Mammary epithelial cell (primary cell): Measurements from ENCODE around the gene RUNX1.

Experiments used
- EZH2 ChIP-seq: IDR thresholded peaks from 2 replicates; pipeline ENCODE4 v1.6.1; 2012; ENCODE audit warnings: low read length, inconsistent platforms, borderline replicate concordance
- TF ChIP-seq, protein P1 (sequence below), 2 donors: IDR thresholded peaks in 1 of 2; conservative IDR thresholded peaks in 1 of 2; 2 replicates each; pipeline ENCODE4 v1.5.1; 2011 to 2012; ENCODE audit warnings: inconsistent platforms in 2 of 2, low read length in 2 of 2, mild to moderate bottlenecking in 2 of 2, control low read depth in 1 of 2, low read depth in 1 of 2; ENCODE audit not compliant: insufficient read depth in 1 of 2; ENCODE audit errors: extremely low read depth in 1 of 2

DNA sequence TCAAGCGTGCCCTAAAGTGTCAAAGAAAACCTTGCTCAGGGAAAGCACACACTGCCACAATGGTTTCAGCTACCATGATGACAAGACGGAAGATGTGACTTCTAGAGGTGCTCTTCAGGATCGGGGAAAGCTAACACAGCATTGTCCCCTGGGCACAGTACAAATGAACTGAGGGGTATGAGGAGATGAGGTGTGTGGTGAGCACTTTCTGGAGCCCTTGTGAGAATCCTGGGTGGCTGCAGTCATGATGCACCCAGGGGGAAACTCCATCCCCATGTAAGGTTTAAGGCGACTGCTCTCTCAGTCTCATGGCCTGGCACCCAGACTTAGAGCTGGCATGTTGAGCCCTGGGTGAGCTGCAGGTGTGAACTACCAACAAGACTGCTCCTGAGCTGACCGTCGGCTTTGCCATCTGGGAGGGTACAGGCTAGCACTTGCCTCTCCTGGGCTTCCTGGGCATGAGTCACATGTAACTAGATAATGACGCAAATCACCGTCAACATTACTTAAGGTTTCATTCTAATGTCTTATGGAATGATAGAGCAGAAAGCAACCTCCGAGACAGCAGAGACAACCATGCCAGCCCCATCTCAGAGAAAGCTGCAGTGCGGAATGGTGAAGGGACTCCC is 235.7 kb downstream of the RUNX1 start:
- TF ChIP-seq, protein P1, sequence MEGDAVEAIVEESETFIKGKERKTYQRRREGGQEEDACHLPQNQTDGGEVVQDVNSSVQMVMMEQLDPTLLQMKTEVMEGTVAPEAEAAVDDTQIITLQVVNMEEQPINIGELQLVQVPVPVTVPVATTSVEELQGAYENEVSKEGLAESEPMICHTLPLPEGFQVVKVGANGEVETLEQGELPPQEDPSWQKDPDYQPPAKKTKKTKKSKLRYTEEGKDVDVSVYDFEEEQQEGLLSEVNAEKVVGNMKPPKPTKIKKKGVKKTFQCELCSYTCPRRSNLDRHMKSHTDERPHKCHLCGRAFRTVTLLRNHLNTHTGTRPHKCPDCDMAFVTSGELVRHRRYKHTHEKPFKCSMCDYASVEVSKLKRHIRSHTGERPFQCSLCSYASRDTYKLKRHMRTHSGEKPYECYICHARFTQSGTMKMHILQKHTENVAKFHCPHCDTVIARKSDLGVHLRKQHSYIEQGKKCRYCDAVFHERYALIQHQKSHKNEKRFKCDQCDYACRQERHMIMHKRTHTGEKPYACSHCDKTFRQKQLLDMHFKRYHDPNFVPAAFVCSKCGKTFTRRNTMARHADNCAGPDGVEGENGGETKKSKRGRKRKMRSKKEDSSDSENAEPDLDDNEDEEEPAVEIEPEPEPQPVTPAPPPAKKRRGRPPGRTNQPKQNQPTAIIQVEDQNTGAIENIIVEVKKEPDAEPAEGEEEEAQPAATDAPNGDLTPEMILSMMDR (conservative IDR thresholded peaks at IDR 0.05 in 1 of 2, IDR thresholded peaks at IDR 0.05 in 1 of 2; ENCODE audit: extremely low read depth in 1 of 2, insufficient read depth in 1 of 2, low read depth in 1 of 2, low read length in 2 of 2), result no peak
- no peak for TF ChIP-seq EZH2
